ENCODE data around the gene MOV10L1. TPM values are rescaled to one million over a fixed set of nuclear protein-coding genes. Genes with fewer than 3 reads are reported as not detected.

Gene MOV10L1
- total and polyA plus RNA-seq, 2 donors (not counting 3 experiments of a cell fraction or from before 2014, with no cell fraction given) = 27.6 to 37.6 TPM

DNA sequence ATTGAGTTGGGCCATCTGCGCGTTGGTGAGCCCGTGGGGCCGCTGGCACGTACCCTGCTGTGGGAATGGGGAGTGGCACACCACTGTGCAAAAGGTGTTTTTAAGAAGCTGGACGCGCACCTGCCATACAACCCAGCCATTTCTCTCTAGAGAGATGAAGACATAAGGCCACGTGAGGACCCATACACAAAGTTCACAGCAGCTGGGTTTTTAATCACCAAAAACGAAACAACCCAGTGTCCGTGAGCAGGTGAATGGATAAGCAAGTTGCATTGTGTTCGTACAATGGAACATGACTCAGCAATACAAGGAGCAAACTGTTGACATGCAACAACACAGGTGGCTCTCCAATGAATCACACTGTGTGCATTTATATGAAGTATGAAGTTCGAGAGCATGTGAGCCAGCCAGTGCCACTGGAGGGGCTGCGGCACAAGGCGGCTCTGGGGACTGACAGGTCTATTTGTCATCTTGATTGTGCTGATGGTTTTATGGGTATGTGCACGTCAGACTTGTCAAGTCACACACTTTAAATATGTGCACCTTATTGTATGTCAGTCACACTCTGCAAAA, 50.1 kb downstream of the MOV10L1 start:
- H3K36me3 ChIP-seq (ENCODE audit: control insufficient read depth in 2 of 2, extremely low read depth in 1 of 2, insufficient read depth in 2 of 2, low read length in 2 of 2) = peaks cover 22 to 25% of the 10 kb centered on the region in 2 experiments
- no peak overlapping the region for H2AFZ ChIP-seq (ENCODE audit: low read depth, low read length)
- no peaks in the 10 kb centered on the region for H3K79me2 ChIP-seq (ENCODE audit: control insufficient read depth, insufficient read depth, low read length)
- no peaks in the 10 kb centered on the region for H3K27me3 ChIP-seq (ENCODE audit: control insufficient read depth in 2 of 2, insufficient read depth in 2 of 2, low read length in 2 of 2)
- dilution Hi-C loops (cut with MboI; ENCODE audit: extremely low pct_ligation_motif_present, low sequenced_read_pairs) = no loop called here
- no peak overlapping the region for H3K4me2 ChIP-seq (ENCODE audit: insufficient read depth, low read length)
- no peaks in the 10 kb centered on the region for H4K20me1 ChIP-seq (replicated peaks; ENCODE audit: control insufficient read depth, extremely low read depth, insufficient read depth, low read length)
- no TSS peak for BruUV-seq (replicated peaks)
- ChIA-PET POLR2A (no interaction called here), CTCF (no interaction called here)
- no peaks in the 10 kb centered on the region for H3K9me3 ChIP-seq (replicated peaks; ENCODE audit: control insufficient read depth, insufficient read depth, low read length)
- DNase-seq (ENCODE audit: low read depth, low spot score) = no peak
- no peak for TF ChIP-seq MYC (IDR thresholded peaks at IDR 0.05; ENCODE audit: low read depth, low read length)
- TF ChIP-seq POLR2AphosphoS5 (IDR thresholded peaks at IDR 0.05; ENCODE audit: insufficient read depth, low read depth, low read length) = peak; percentile 21
- H3K9ac ChIP-seq (replicated peaks; ENCODE audit: extremely low read depth, insufficient read depth, low read length) = no peak overlapping the region
- no peak overlapping the region for H3K27ac ChIP-seq (ENCODE audit: insufficient read depth, low read depth, low read length)
- intact Hi-C loops (cut with micrococcal nuclease) = no loop called here
- peak; percentile 40 for FAIRE-seq
- no peaks in the 10 kb centered on the region for H3K4me1 ChIP-seq (ENCODE audit: control insufficient read depth, extremely low read depth, insufficient read depth, low read length)
- H3K9me1 ChIP-seq (replicated peaks; ENCODE audit: control insufficient read depth, extremely low read depth, insufficient read depth, low read length) = no peaks in the 10 kb centered on the region
- no peak overlapping the region for H3K4me3 ChIP-seq (replicated peaks in 1 of 3; ENCODE audit: insufficient read depth in 1 of 3, low read depth in 1 of 3, low read length in 3 of 3)

DNA sequence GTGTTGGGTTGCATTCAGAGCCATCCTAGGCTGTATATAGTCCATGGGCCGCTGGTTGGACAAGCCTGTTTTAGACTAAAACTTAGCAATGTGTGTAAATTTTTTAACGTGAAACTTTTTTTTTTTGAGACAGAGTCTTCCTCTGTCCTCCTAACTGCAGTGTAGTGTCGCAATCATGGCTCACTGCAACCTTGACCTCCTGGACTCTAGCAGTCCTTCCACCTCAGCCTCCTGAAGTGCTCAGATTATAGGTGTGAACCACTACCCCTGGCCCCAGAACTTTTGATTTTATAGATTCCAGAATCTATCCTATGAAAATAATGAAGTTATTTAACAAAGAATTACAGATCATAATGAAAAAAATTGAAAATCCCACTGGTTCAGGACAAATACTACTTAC, 50.8 kb downstream of the MOV10L1 start:
- H3K9me3 ChIP-seq (replicated peaks; ENCODE audit: control insufficient read depth, insufficient read depth, low read length) = no peaks in the 10 kb centered on the region
- intact Hi-C loops (cut with micrococcal nuclease) = no loop called here
- H3K27ac ChIP-seq (ENCODE audit: insufficient read depth, low read depth, low read length) = no peak overlapping the region
- no peaks in the 10 kb centered on the region for H3K27me3 ChIP-seq (ENCODE audit: control insufficient read depth in 2 of 2, insufficient read depth in 2 of 2, low read length in 2 of 2)
- no peaks in the 10 kb centered on the region for H3K79me2 ChIP-seq (ENCODE audit: control insufficient read depth, insufficient read depth, low read length)
- POLR2A ChIA-PET = no interaction called here
- BruUV-seq (replicated peaks) = no TSS peak
- CTCF ChIA-PET = interaction anchor here (2.9 kb wide), 1 partner anchor 110 kb away, joined by 9 read pairs; no protein-coding TSS in a partner anchor
- H2AFZ ChIP-seq (ENCODE audit: low read depth, low read length) = no peak overlapping the region
- H3K4me1 ChIP-seq (ENCODE audit: control insufficient read depth, extremely low read depth, insufficient read depth, low read length) = no peaks in the 10 kb centered on the region
- H4K20me1 ChIP-seq (replicated peaks; ENCODE audit: control insufficient read depth, extremely low read depth, insufficient read depth, low read length) = no peaks in the 10 kb centered on the region
- no peak overlapping the region for H3K4me3 ChIP-seq (replicated peaks in 1 of 3; ENCODE audit: insufficient read depth in 1 of 3, low read depth in 1 of 3, low read length in 3 of 3)
- no peak for DNase-seq (ENCODE audit: low read depth, low spot score)
- dilution Hi-C loops (cut with MboI; ENCODE audit: extremely low pct_ligation_motif_present, low sequenced_read_pairs) = no loop called here
- no peak for FAIRE-seq
- H3K9me1 ChIP-seq (replicated peaks; ENCODE audit: control insufficient read depth, extremely low read depth, insufficient read depth, low read length) = no peaks in the 10 kb centered on the region
- no peak overlapping the region for H3K4me2 ChIP-seq (ENCODE audit: insufficient read depth, low read length)
- H3K9ac ChIP-seq (replicated peaks; ENCODE audit: extremely low read depth, insufficient read depth, low read length) = no peak overlapping the region
- H3K36me3 ChIP-seq (ENCODE audit: control insufficient read depth in 2 of 2, extremely low read depth in 1 of 2, insufficient read depth in 2 of 2, low read length in 2 of 2) = peaks cover 22 to 27% of the 10 kb centered on the region in 2 experiments
- no peak for TF ChIP-seq FOS (IDR thresholded peaks at IDR 0.05; ENCODE audit: borderline replicate concordance, insufficient read depth, low read length)

Measured in endothelial cell of umbilical vein (primary cell).